ENCODE results near the gene PNMA5.
A peak's percentile ranks its signal among the peaks of the same experiment; 100 is the strongest.

GRCh38 chrX:152941328-152942076 is 52.4 kb downstream of the PNMA5 start:
- TF ChIP-seq CTCF (IDR thresholded peaks at IDR 0.05) (peak; percentile 75 to 95 (median 88)), POLR2A (IDR thresholded peaks at IDR 0.05) (peak in 1 of 2 donors; percentile 26)
